DND-41 (cell line): Measurements from ENCODE around the gene MECR.

Experiments
- ATAC-seq: fragments of 200-7000 bp; cut with Tn5 transposase; 3 replicates; pipeline ENCODE4 v1.9.1; 2021; ENCODE audit warnings: low read depth; ENCODE audit not compliant: insufficient read depth
- DNase-seq: peaks from one replicate; pipeline ENCODE4 v3.0.0-alpha.2; 2020
- H2AFZ ChIP-seq: 2 replicates; pipeline ENCODE4 v1.6.0; 2012; ENCODE audit warnings: low read depth, low read length
- H3K27ac ChIP-seq: 2 replicates; pipeline ENCODE4 v1.5.1; 2012; ENCODE audit warnings: low read length, inconsistent platforms
- H3K27me3 ChIP-seq: fragments of 200-600 bp; sonication (generic); 2 replicates; pipeline ENCODE4 v1.6.0; 2012; ENCODE audit warnings: low read length, mild to moderate bottlenecking, inconsistent platforms; ENCODE audit not compliant: insufficient read depth, poor library complexity
- H3K36me3 ChIP-seq: 2 replicates; pipeline ENCODE4 v1.5.1; 2012; ENCODE audit warnings: low read length, inconsistent platforms; ENCODE audit not compliant: insufficient read depth
- H3K4me1 ChIP-seq: 2 replicates; pipeline ENCODE4 v1.5.1; 2012; ENCODE audit warnings: mild to moderate bottlenecking, low read length; ENCODE audit not compliant: insufficient read depth
- H3K4me2 ChIP-seq: 2 replicates; pipeline ENCODE4 v1.6.0; 2012; ENCODE audit warnings: mild to moderate bottlenecking, moderate library complexity, low read length, inconsistent platforms; ENCODE audit not compliant: insufficient read depth
- H3K4me3 ChIP-seq, 2 experiments: fragments of 200-600 bp in 1 of 2; shearing (Covaris generic) in 1 of 2; 2 replicates each; pipeline ENCODE4 v1.5.1; 2012 to 2016; ENCODE audit warnings: inconsistent platforms in 2 of 2, low read length in 2 of 2, mild to moderate bottlenecking in 2 of 2, low read depth in 1 of 2, moderate library complexity in 1 of 2
- H3K79me2 ChIP-seq: 2 replicates; pipeline ENCODE4 v1.6.0; 2012; ENCODE audit warnings: low read length, inconsistent platforms; ENCODE audit not compliant: insufficient read depth
- H3K9ac ChIP-seq: 2 replicates; pipeline ENCODE4 v1.6.0; 2012; ENCODE audit warnings: low read depth, mild to moderate bottlenecking, inconsistent platforms, low read length, moderate library complexity
- H3K9me3 ChIP-seq: 2 replicates; pipeline ENCODE4 v1.5.1; 2012; ENCODE audit warnings: low read length, moderate library complexity, mild to moderate bottlenecking, inconsistent platforms; ENCODE audit not compliant: insufficient read depth, severe bottlenecking
- H4K20me1 ChIP-seq: 2 replicates; pipeline ENCODE4 v1.6.0; 2012; ENCODE audit warnings: low read length; ENCODE audit not compliant: insufficient read depth
- CTCF ChIP-seq: IDR thresholded peaks from 2 replicates; pipeline ENCODE4 v1.5.1; 2012; ENCODE audit warnings: borderline replicate concordance, low read length, moderate library complexity, mild to moderate bottlenecking; ENCODE audit not compliant: poor library complexity, severe bottlenecking; ENCODE audit errors: extremely low read depth
- EZH2 ChIP-seq: IDR thresholded peaks from 3 replicates; pipeline ENCODE4 v1.6.1; 2012; ENCODE audit warnings: borderline replicate concordance, low read depth, mild to moderate bottlenecking, moderate library complexity, low read length, inconsistent platforms; ENCODE audit not compliant: severe bottlenecking

Gene MECR

DNA sequence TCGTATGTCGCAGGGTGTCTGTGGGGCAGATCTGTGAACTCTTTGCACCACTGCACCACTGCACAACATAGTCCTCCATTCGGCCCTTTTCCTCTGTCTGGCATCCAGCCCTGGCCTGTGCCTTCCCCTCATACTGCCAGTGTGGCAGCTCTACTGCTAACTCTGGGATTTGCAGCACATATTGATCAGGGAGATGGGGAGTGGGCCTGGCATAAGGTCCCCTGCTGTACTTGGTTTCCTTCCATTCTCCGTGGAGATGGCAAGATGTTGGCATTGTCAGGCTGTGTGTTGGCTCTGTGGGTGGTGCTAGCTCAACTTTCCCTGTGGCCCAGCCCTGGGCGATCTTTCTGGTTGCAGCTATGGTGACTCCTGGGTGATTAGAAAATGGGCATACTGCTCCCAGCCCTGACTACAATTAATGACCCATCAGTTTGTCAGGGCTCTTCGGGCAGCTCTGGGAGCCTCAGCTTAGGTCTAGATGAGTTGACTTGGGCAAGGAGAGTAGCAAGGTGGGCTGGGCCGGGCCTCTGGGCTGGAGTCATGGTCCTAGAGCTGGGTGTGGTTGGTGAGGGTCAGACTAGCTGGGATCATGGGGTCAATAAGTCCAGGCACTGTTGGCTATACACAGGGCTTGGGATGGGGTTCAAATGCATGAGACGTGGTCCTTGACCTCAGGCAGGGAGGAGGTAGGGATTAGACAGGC is 17.0 kb upstream of the MECR start:
- H3K9ac ChIP-seq, result no peak overlapping the region
- H3K27me3 ChIP-seq, result no peaks in the 10 kb centered on the region
- no peak overlapping the region for H3K4me3 ChIP-seq
- no peak for DNase-seq
- H3K27ac ChIP-seq, result no peak overlapping the region
- H3K79me2 ChIP-seq, result no peaks in the 10 kb centered on the region
- no peaks in the 10 kb centered on the region for H4K20me1 ChIP-seq
- H3K9me3 ChIP-seq, result no peaks in the 10 kb centered on the region
- H2AFZ ChIP-seq, result no peak overlapping the region
- H3K4me2 ChIP-seq, result no peak overlapping the region
- TF ChIP-seq CTCF (no peak), EZH2 (no peak)
- no peak for ATAC-seq
- peaks cover 26% of the 10 kb centered on the region for H3K4me1 ChIP-seq
- no peaks in the 10 kb centered on the region for H3K36me3 ChIP-seq

GRCh38 chr1:29247044-29247443 is 16.3 kb upstream of the MECR start:
- Histone ChIP-seq H3K27ac (no peak overlapping the region), H2AFZ (no peak overlapping the region), H4K20me1 (no peaks in the 10 kb centered on the region), H3K9me3 (no peaks in the 10 kb centered on the region), H3K27me3 (no peaks in the 10 kb centered on the region), H3K4me1 (peaks cover 26% of the 10 kb centered on the region), H3K9ac (no peak overlapping the region), H3K36me3 (no peaks in the 10 kb centered on the region), H3K79me2 (no peaks in the 10 kb centered on the region), H3K4me2 (no peak overlapping the region), H3K4me3 (no peak overlapping the region)
- no peak for ATAC-seq
- DNase-seq, result no peak
- no peak for TF ChIP-seq CTCF
- no peak for TF ChIP-seq EZH2

DNA sequence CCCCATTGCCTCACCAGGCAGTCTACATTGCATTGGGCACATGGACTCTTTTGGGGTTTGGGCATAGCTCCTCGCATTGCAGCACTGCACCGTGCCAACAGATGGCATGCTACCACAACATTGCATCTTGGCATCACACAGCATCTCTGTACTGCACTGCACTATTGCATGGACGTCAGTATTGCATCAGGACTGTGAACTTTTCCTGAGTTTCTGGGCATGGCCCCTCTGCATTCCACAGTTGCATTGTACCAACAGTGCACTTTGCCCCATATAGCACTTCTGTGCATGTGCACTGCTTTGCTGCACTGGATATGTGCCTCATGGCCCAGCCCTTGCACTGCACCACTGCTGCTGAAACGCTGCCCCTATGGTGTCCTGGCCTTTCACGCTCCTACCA is 15.1 kb upstream of the MECR start:
- no peak overlapping the region for H2AFZ ChIP-seq
- no peaks in the 10 kb centered on the region for H3K79me2 ChIP-seq
- no peak overlapping the region for H3K4me2 ChIP-seq
- H3K27ac ChIP-seq, result no peak overlapping the region
- no peaks in the 10 kb centered on the region for H3K27me3 ChIP-seq
- ATAC-seq (peak; percentile 45; the same call in 1 of the 3 replicates), DNase-seq (peak; percentile 50)
- no peak overlapping the region for H3K4me3 ChIP-seq
- H3K4me1 ChIP-seq, result peaks cover 29% of the 10 kb centered on the region
- no peaks in the 10 kb centered on the region for H3K36me3 ChIP-seq
- no peaks in the 10 kb centered on the region for H3K9me3 ChIP-seq
- no peaks in the 10 kb centered on the region for H4K20me1 ChIP-seq
- no peak for TF ChIP-seq EZH2
- peak; percentile 76 for TF ChIP-seq CTCF
- no peak overlapping the region for H3K9ac ChIP-seq

- Histone ChIP-seq H3K27ac (no peak overlapping the region), H3K9me3 (no peaks in the 10 kb centered on the region), H3K4me1 (peaks cover 30% of the 10 kb centered on the region), H3K4me3 (no peak overlapping the region), H3K4me2 (no peak overlapping the region), H4K20me1 (no peaks in the 10 kb centered on the region), H3K9ac (no peak overlapping the region), H3K27me3 (no peaks in the 10 kb centered on the region), H3K36me3 (no peaks in the 10 kb centered on the region), H3K79me2 (no peaks in the 10 kb centered on the region), H2AFZ (no peak overlapping the region)
- no peak for DNase-seq
- ATAC-seq, result no peak
- TF ChIP-seq CTCF (no peak), EZH2 (no peak)
These were observed 14.5 kb upstream of the MECR start for GRCh38 chr1:29245261-29245660.
